Measurements from ENCODE around the gene FNIP2. TPM values are rescaled to one million over a fixed set of nuclear protein-coding genes. Genes with fewer than 3 reads are reported as not detected.

FNIP2 gene
- total RNA-seq, 1 donor from 2014 or later, result 33.7 TPM

GRCh38 chr4:158930639-158930972 is 161.8 kb downstream of the FNIP2 start:
- no peaks in the 10 kb centered on the region for H3K36me3 Mint-ChIP-seq (ENCODE audit: low read depth)
- peaks cover 7% of the 10 kb centered on the region for H3K9me3 Mint-ChIP-seq (ENCODE audit: low read depth)
- no peak overlapping the region for H3K27ac Mint-ChIP-seq (ENCODE audit: unreplicated experiment)
- TF ChIP-seq, protein P1, sequence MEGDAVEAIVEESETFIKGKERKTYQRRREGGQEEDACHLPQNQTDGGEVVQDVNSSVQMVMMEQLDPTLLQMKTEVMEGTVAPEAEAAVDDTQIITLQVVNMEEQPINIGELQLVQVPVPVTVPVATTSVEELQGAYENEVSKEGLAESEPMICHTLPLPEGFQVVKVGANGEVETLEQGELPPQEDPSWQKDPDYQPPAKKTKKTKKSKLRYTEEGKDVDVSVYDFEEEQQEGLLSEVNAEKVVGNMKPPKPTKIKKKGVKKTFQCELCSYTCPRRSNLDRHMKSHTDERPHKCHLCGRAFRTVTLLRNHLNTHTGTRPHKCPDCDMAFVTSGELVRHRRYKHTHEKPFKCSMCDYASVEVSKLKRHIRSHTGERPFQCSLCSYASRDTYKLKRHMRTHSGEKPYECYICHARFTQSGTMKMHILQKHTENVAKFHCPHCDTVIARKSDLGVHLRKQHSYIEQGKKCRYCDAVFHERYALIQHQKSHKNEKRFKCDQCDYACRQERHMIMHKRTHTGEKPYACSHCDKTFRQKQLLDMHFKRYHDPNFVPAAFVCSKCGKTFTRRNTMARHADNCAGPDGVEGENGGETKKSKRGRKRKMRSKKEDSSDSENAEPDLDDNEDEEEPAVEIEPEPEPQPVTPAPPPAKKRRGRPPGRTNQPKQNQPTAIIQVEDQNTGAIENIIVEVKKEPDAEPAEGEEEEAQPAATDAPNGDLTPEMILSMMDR (IDR thresholded peaks at IDR 0.05), result no peak
- H3K4me1 Mint-ChIP-seq (ENCODE audit: low read depth), result peaks cover 18% of the 10 kb centered on the region
- no peak overlapping the region for H3K4me3 Mint-ChIP-seq (ENCODE audit: unreplicated experiment)
- no peak for DNase-seq (ENCODE audit: low spot score)
- no peaks in the 10 kb centered on the region for H3K27me3 Mint-ChIP-seq (ENCODE audit: low read depth)

- peaks cover 7% of the 10 kb centered on the region for H3K9me3 Mint-ChIP-seq (ENCODE audit: low read depth)
- H3K4me3 Mint-ChIP-seq (ENCODE audit: unreplicated experiment), result no peak overlapping the region
- TF ChIP-seq, protein P1 (IDR thresholded peaks at IDR 0.05), result no peak
- no peaks in the 10 kb centered on the region for H3K36me3 Mint-ChIP-seq (ENCODE audit: low read depth)
- H3K27ac Mint-ChIP-seq (ENCODE audit: unreplicated experiment), result no peak overlapping the region
- DNase-seq (ENCODE audit: low spot score), result no peak
- no peaks in the 10 kb centered on the region for H3K27me3 Mint-ChIP-seq (ENCODE audit: low read depth)
- peaks cover 18% of the 10 kb centered on the region for H3K4me1 Mint-ChIP-seq (ENCODE audit: low read depth)
Measured at GRCh38 chr4:158933236-158933635, 164.4 kb downstream of the FNIP2 start.

- Mint-ChIP-seq H3K9me3 (ENCODE audit: low read depth) (no peaks in the 10 kb centered on the region), H3K4me1 (ENCODE audit: low read depth) (peaks cover 13% of the 10 kb centered on the region), H3K4me3 (ENCODE audit: unreplicated experiment) (no peak overlapping the region), H3K27me3 (ENCODE audit: low read depth) (no peaks in the 10 kb centered on the region), H3K27ac (ENCODE audit: unreplicated experiment) (no peak overlapping the region), H3K36me3 (ENCODE audit: low read depth) (no peaks in the 10 kb centered on the region)
- TF ChIP-seq, protein P1 (IDR thresholded peaks at IDR 0.05), result no peak
- DNase-seq (ENCODE audit: low spot score), result no peak
Measured at GRCh38 chr4:158934996-158935669, 166.3 kb downstream of the FNIP2 start.

DNA sequence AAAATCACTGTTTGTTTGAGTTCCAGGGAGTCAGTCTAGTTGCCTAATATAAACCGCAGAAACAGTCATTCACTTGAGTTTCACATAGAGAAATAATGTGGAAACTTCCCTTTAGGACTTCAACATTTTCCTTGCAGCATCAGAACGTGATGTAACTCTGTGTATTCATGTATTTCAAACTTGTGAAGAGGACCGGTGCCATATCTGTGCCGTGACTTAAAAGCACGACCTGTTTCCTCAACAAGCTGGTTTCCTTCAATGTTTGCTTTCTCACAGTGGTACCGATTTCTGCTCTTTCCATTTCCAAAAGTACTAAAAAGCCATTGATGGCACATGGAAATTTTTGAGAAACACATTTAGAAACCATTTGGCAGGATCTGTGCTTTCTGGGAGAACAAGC is 167.4 kb downstream of the FNIP2 start:
- Mint-ChIP-seq H3K4me3 (ENCODE audit: unreplicated experiment) (no peak overlapping the region), H3K36me3 (ENCODE audit: low read depth) (no peaks in the 10 kb centered on the region), H3K27me3 (ENCODE audit: low read depth) (no peaks in the 10 kb centered on the region), H3K9me3 (ENCODE audit: low read depth) (no peaks in the 10 kb centered on the region), H3K27ac (ENCODE audit: unreplicated experiment) (no peak overlapping the region), H3K4me1 (ENCODE audit: low read depth) (peaks cover 4% of the 10 kb centered on the region)
- TF ChIP-seq, protein P1 (IDR thresholded peaks at IDR 0.05), result no peak
- DNase-seq (ENCODE audit: low spot score), result no peak

- Mint-ChIP-seq H3K27ac (ENCODE audit: unreplicated experiment) (no peak overlapping the region), H3K4me1 (ENCODE audit: low read depth) (no peaks in the 10 kb centered on the region), H3K4me3 (ENCODE audit: unreplicated experiment) (no peak overlapping the region), H3K36me3 (ENCODE audit: low read depth) (no peaks in the 10 kb centered on the region), H3K27me3 (ENCODE audit: low read depth) (no peaks in the 10 kb centered on the region), H3K9me3 (ENCODE audit: low read depth) (no peaks in the 10 kb centered on the region)
- no peak for DNase-seq (ENCODE audit: low spot score)
- TF ChIP-seq, protein P1 (IDR thresholded peaks at IDR 0.05), result no peak
Measured at GRCh38 chr4:158938220-158939044, 169.6 kb downstream of the FNIP2 start.
